ENCODE measurements around the gene DPYD. TPM values are rescaled to one million over a fixed set of nuclear protein-coding genes. Genes with fewer than 3 reads are reported as not detected.

Gene DPYD
- total RNA-seq, 1 donor from 2014 or later: 8.8 TPM

- no peaks in the 10 kb centered on the region for H3K36me3 Mint-ChIP-seq (ENCODE audit: low read depth, unreplicated experiment)
- no peaks in the 10 kb centered on the region for H3K79me2 ChIP-seq (ENCODE audit: insufficient read depth, low read length)
- H3K27me3 ChIP-seq (ENCODE audit: insufficient read depth, low read length): no peaks in the 10 kb centered on the region
- DNase-seq (ENCODE audit: low read depth) (peak; percentile 20), FAIRE-seq (no peak)
- H3K36me3 ChIP-seq (ENCODE audit: insufficient read depth, low read length): no peaks in the 10 kb centered on the region
- no peak overlapping the region for H3K4me3 Mint-ChIP-seq (ENCODE audit: unreplicated experiment)
- H2AFZ ChIP-seq (ENCODE audit: low read depth, low read length): no peak overlapping the region
- no peaks in the 10 kb centered on the region for H3K4me1 Mint-ChIP-seq (ENCODE audit: low read depth, unreplicated experiment)
- no peak overlapping the region for H3K27ac ChIP-seq (ENCODE audit: low read depth, low read length)
- H3K9me3 Mint-ChIP-seq (ENCODE audit: unreplicated experiment): no peaks in the 10 kb centered on the region
- H3K27me3 Mint-ChIP-seq (ENCODE audit: low read depth, unreplicated experiment): no peaks in the 10 kb centered on the region
- H4K20me1 ChIP-seq (ENCODE audit: insufficient read depth, low read length): no peaks in the 10 kb centered on the region
- H3K4me2 ChIP-seq (ENCODE audit: low read length): no peak overlapping the region
- TF ChIP-seq EZH2 (IDR thresholded peaks at IDR 0.05; ENCODE audit: insufficient read depth, low read length) (no peak), CTCF (IDR thresholded peaks at IDR 0.05; ENCODE audit: insufficient read depth, low read depth, low read length) (no peak)
- H3K27ac Mint-ChIP-seq (ENCODE audit: unreplicated experiment): no peak overlapping the region
- no peaks in the 10 kb centered on the region for H3K9me3 ChIP-seq (ENCODE audit: insufficient read depth, low read depth, low read length)
- no peaks in the 10 kb centered on the region for H3K4me1 ChIP-seq (ENCODE audit: insufficient read depth, low read length)
- H3K9ac ChIP-seq (ENCODE audit: low read length): no peak overlapping the region
- no peak overlapping the region for H3K4me3 ChIP-seq (ENCODE audit: insufficient read depth, low read depth, low read length)
These were observed 713.0 kb downstream of the DPYD start for GRCh38 chr1:97207868-97208267.

GRCh38 chr1:97204468-97204867 is 716.4 kb downstream of the DPYD start:
- Histone ChIP-seq H3K27ac (ENCODE audit: low read depth, low read length) (no peak overlapping the region), H3K4me3 (ENCODE audit: insufficient read depth, low read depth, low read length) (no peak overlapping the region), H3K4me1 (ENCODE audit: insufficient read depth, low read length) (no peaks in the 10 kb centered on the region), H3K9ac (ENCODE audit: low read length) (no peak overlapping the region), H3K4me2 (ENCODE audit: low read length) (no peak overlapping the region), H2AFZ (ENCODE audit: low read depth, low read length) (no peak overlapping the region), H3K79me2 (ENCODE audit: insufficient read depth, low read length) (no peaks in the 10 kb centered on the region), H3K36me3 (ENCODE audit: insufficient read depth, low read length) (no peaks in the 10 kb centered on the region), H3K9me3 (ENCODE audit: insufficient read depth, low read depth, low read length) (no peaks in the 10 kb centered on the region), H3K27me3 (ENCODE audit: insufficient read depth, low read length) (no peaks in the 10 kb centered on the region), H4K20me1 (ENCODE audit: insufficient read depth, low read length) (no peaks in the 10 kb centered on the region)
- Mint-ChIP-seq H3K36me3 (ENCODE audit: low read depth, unreplicated experiment) (no peaks in the 10 kb centered on the region), H3K4me3 (ENCODE audit: unreplicated experiment) (no peak overlapping the region), H3K27ac (ENCODE audit: unreplicated experiment) (no peak overlapping the region), H3K4me1 (ENCODE audit: low read depth, unreplicated experiment) (peaks cover 6% of the 10 kb centered on the region), H3K9me3 (ENCODE audit: unreplicated experiment) (no peaks in the 10 kb centered on the region), H3K27me3 (ENCODE audit: low read depth, unreplicated experiment) (no peaks in the 10 kb centered on the region)
- TF ChIP-seq CTCF (IDR thresholded peaks at IDR 0.05; ENCODE audit: insufficient read depth, low read depth, low read length) (no peak), EZH2 (IDR thresholded peaks at IDR 0.05; ENCODE audit: insufficient read depth, low read length) (no peak)
- FAIRE-seq (no peak), DNase-seq (ENCODE audit: low read depth) (peak; percentile 60)

GRCh38 chr1:97202481-97203380 is 718.1 kb downstream of the DPYD start:
- no peaks in the 10 kb centered on the region for H3K79me2 ChIP-seq (ENCODE audit: insufficient read depth, low read length)
- Mint-ChIP-seq H3K9me3 (ENCODE audit: unreplicated experiment) (no peaks in the 10 kb centered on the region), H3K27ac (ENCODE audit: unreplicated experiment) (no peak overlapping the region), H3K27me3 (ENCODE audit: low read depth, unreplicated experiment) (no peaks in the 10 kb centered on the region), H3K36me3 (ENCODE audit: low read depth, unreplicated experiment) (no peaks in the 10 kb centered on the region), H3K4me1 (ENCODE audit: low read depth, unreplicated experiment) (peaks cover 6% of the 10 kb centered on the region), H3K4me3 (ENCODE audit: unreplicated experiment) (no peak overlapping the region)
- H3K36me3 ChIP-seq (ENCODE audit: insufficient read depth, low read length): no peaks in the 10 kb centered on the region
- FAIRE-seq: no peak
- no peak for DNase-seq (ENCODE audit: low read depth)
- no peaks in the 10 kb centered on the region for H4K20me1 ChIP-seq (ENCODE audit: insufficient read depth, low read length)
- no peaks in the 10 kb centered on the region for H3K4me1 ChIP-seq (ENCODE audit: insufficient read depth, low read length)
- H3K9ac ChIP-seq (ENCODE audit: low read length): no peak overlapping the region
- no peak overlapping the region for H3K4me2 ChIP-seq (ENCODE audit: low read length)
- TF ChIP-seq EZH2 (IDR thresholded peaks at IDR 0.05; ENCODE audit: insufficient read depth, low read length) (no peak), CTCF (IDR thresholded peaks at IDR 0.05; ENCODE audit: insufficient read depth, low read depth, low read length) (no peak)
- no peak overlapping the region for H2AFZ ChIP-seq (ENCODE audit: low read depth, low read length)
- no peaks in the 10 kb centered on the region for H3K9me3 ChIP-seq (ENCODE audit: insufficient read depth, low read depth, low read length)
- H3K27ac ChIP-seq (ENCODE audit: low read depth, low read length): no peak overlapping the region
- no peaks in the 10 kb centered on the region for H3K27me3 ChIP-seq (ENCODE audit: insufficient read depth, low read length)
- H3K4me3 ChIP-seq (ENCODE audit: insufficient read depth, low read depth, low read length): no peak overlapping the region

Data from astrocyte (in vitro differentiated cells and primary cell).